Measurements from ENCODE around the gene TNS3.

The TNS3 gene

DNA sequence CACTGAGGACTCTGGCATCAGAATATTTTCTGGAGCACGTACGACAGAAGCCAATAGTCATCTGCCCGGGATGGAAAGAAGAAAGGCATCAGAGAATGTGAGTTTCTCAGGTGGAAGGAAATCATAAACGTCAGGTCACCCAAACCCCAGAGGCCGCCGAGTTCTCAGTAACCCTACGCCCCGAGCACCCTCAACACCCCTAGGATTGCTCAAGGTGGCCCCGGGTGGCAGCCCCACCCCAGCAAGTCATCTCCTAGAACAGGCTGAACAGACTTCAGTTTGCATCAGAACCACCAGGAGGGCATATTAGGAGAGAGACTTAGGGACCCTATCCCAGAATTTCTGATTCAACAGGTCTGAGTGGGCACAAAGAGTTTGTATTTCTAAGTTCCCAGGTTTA lies 117.6 kb downstream of the TNS3 start:
- no peak overlapping the region for H2AFZ ChIP-seq (ENCODE audit: low read length)
- H3K27ac ChIP-seq (ENCODE audit: low read length), result no peak overlapping the region
- H3K27me3 ChIP-seq (replicated peaks; ENCODE audit: insufficient read depth, low read length), result no peaks in the 10 kb centered on the region
- peaks cover 73% of the 10 kb centered on the region for H4K20me1 ChIP-seq (ENCODE audit: insufficient read depth, low read length)
- H3K9ac ChIP-seq (ENCODE audit: low read length), result no peak overlapping the region
- H3K9me2 ChIP-seq (replicated peaks; ENCODE audit: insufficient read depth, low read length), result no peaks in the 10 kb centered on the region
- H3K4me2 ChIP-seq (ENCODE audit: low read depth, low read length), result no peak overlapping the region
- no peaks in the 10 kb centered on the region for H3K4me1 ChIP-seq (ENCODE audit: low read length)
- no peaks in the 10 kb centered on the region for H3F3A ChIP-seq (ENCODE audit: insufficient read depth, low read length)
- H3K79me2 ChIP-seq (ENCODE audit: low read length), result peaks cover 98% of the 10 kb centered on the region
- H3K36me3 ChIP-seq (replicated peaks; ENCODE audit: insufficient read depth, low read length), result peaks cover 14% of the 10 kb centered on the region; the same call in 1 of the 2 replicates
- TF ChIP-seq, protein P1, sequence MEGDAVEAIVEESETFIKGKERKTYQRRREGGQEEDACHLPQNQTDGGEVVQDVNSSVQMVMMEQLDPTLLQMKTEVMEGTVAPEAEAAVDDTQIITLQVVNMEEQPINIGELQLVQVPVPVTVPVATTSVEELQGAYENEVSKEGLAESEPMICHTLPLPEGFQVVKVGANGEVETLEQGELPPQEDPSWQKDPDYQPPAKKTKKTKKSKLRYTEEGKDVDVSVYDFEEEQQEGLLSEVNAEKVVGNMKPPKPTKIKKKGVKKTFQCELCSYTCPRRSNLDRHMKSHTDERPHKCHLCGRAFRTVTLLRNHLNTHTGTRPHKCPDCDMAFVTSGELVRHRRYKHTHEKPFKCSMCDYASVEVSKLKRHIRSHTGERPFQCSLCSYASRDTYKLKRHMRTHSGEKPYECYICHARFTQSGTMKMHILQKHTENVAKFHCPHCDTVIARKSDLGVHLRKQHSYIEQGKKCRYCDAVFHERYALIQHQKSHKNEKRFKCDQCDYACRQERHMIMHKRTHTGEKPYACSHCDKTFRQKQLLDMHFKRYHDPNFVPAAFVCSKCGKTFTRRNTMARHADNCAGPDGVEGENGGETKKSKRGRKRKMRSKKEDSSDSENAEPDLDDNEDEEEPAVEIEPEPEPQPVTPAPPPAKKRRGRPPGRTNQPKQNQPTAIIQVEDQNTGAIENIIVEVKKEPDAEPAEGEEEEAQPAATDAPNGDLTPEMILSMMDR (IDR thresholded peaks at IDR 0.05; ENCODE audit: low read length), result no peak
- TF ChIP-seq EZH2 (optimal IDR thresholded peaks at IDR 0.05; ENCODE audit: low read depth, low read length) (no peak), EZH2phosphoT487 (IDR thresholded peaks at IDR 0.05; ENCODE audit: low read length) (no peak)
- H3K4me3 ChIP-seq (ENCODE audit: low read length), result no peak overlapping the region
- no peak for DNase-seq
- H3K9me3 ChIP-seq (replicated peaks; ENCODE audit: insufficient read depth, low read length), result no peaks in the 10 kb centered on the region

DNA sequence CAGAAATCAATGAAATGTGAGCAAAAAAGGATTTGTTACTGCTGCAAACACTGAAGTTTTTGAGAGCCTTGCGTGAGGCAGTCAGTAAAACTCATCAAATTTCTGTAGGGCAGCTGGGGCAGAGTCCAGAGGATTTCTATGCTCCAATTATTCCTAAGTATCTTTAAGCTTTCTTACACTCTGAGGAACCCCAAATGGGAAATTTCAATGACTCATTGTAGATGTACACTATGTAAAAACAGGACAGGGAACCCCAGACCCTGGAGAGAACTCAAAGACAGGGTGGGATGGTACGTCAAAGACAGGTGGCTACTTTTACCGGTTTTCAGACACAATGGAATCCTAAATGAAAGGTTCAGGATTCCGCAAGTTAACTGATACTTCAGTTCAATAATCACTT lies 120.2 kb downstream of the TNS3 start:
- no peaks in the 10 kb centered on the region for H3F3A ChIP-seq (ENCODE audit: insufficient read depth, low read length)
- H3K9me2 ChIP-seq (replicated peaks; ENCODE audit: insufficient read depth, low read length), result no peaks in the 10 kb centered on the region
- H3K9me3 ChIP-seq (replicated peaks; ENCODE audit: insufficient read depth, low read length), result no peaks in the 10 kb centered on the region
- H3K36me3 ChIP-seq (replicated peaks; ENCODE audit: insufficient read depth, low read length), result peaks cover 8% of the 10 kb centered on the region; the same call in 1 of the 2 replicates
- H3K27me3 ChIP-seq (replicated peaks; ENCODE audit: insufficient read depth, low read length), result no peaks in the 10 kb centered on the region
- no peak overlapping the region for H3K27ac ChIP-seq (ENCODE audit: low read length)
- peaks cover 75% of the 10 kb centered on the region for H4K20me1 ChIP-seq (ENCODE audit: insufficient read depth, low read length)
- H3K79me2 ChIP-seq (ENCODE audit: low read length), result peaks cover 97% of the 10 kb centered on the region
- H3K4me1 ChIP-seq (ENCODE audit: low read length), result no peaks in the 10 kb centered on the region
- no peak overlapping the region for H3K4me2 ChIP-seq (ENCODE audit: low read depth, low read length)
- no peak for DNase-seq
- no peak overlapping the region for H3K9ac ChIP-seq (ENCODE audit: low read length)
- TF ChIP-seq EZH2 (optimal IDR thresholded peaks at IDR 0.05; ENCODE audit: low read depth, low read length) (no peak), EZH2phosphoT487 (IDR thresholded peaks at IDR 0.05; ENCODE audit: low read length) (no peak)
- TF ChIP-seq, protein P1 (IDR thresholded peaks at IDR 0.05; ENCODE audit: low read length), result no peak
- H2AFZ ChIP-seq (ENCODE audit: low read length), result no peak overlapping the region
- no peak overlapping the region for H3K4me3 ChIP-seq (ENCODE audit: low read length)

DNA sequence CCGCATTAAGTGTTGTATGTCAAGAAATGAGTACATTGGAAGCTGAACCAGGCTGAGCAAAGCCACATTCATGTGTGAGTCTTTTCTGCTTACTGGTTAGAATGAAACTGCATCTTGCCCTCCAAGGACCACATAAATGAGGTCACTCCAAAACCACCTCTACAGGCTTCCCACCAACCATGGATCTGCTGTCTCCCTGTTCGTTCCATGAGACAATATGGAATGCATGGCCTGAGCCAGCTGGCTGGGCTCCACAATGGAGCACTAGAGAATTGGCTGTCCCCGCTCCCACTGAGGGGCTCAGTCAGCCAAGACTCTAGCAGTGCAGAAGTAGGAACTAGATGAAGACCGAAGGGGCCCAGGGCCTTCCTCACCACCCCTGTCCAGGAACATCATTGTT lies 120.8 kb downstream of the TNS3 start:
- TF ChIP-seq EZH2phosphoT487 (IDR thresholded peaks at IDR 0.05; ENCODE audit: low read length) (no peak), EZH2 (optimal IDR thresholded peaks at IDR 0.05; ENCODE audit: low read depth, low read length) (no peak)
- TF ChIP-seq, protein P1 (IDR thresholded peaks at IDR 0.05; ENCODE audit: low read length), result no peak
- no peaks in the 10 kb centered on the region for H3K9me3 ChIP-seq (replicated peaks; ENCODE audit: insufficient read depth, low read length)
- no peaks in the 10 kb centered on the region for H3K27me3 ChIP-seq (replicated peaks; ENCODE audit: insufficient read depth, low read length)
- peaks cover 78% of the 10 kb centered on the region for H4K20me1 ChIP-seq (ENCODE audit: insufficient read depth, low read length)
- no peaks in the 10 kb centered on the region for H3K4me1 ChIP-seq (ENCODE audit: low read length)
- no peak overlapping the region for H3K9ac ChIP-seq (ENCODE audit: low read length)
- H3K79me2 ChIP-seq (ENCODE audit: low read length), result peaks cover 97% of the 10 kb centered on the region
- no peak overlapping the region for H3K4me3 ChIP-seq (ENCODE audit: low read length)
- peaks cover 5% of the 10 kb centered on the region; the same call in 1 of the 2 replicates for H3K36me3 ChIP-seq (replicated peaks; ENCODE audit: insufficient read depth, low read length)
- no peaks in the 10 kb centered on the region for H3F3A ChIP-seq (ENCODE audit: insufficient read depth, low read length)
- no peaks in the 10 kb centered on the region for H3K9me2 ChIP-seq (replicated peaks; ENCODE audit: insufficient read depth, low read length)
- H3K4me2 ChIP-seq (ENCODE audit: low read depth, low read length), result no peak overlapping the region
- no peak overlapping the region for H3K27ac ChIP-seq (ENCODE audit: low read length)
- no peak overlapping the region for H2AFZ ChIP-seq (ENCODE audit: low read length)
- no peak for DNase-seq
